Activated CD4-positive, alpha-beta T cell treated with anti-CD3 and anti-CD28 coated beads for 4 hours (primary cell): ENCODE results near the gene SCYL3.
"Not testable (repeated sequence)": the region's sequence is repeated elsewhere in the genome, so short reads cannot be mapped to it uniquely, and the experiment has no call there.

ENCODE experiments used
- DNase-seq, 2 donors: peaks; one replicate each; pipeline ENCODE4 v3.0.0-alpha.2; 2020

SCYL3 gene, protein sequence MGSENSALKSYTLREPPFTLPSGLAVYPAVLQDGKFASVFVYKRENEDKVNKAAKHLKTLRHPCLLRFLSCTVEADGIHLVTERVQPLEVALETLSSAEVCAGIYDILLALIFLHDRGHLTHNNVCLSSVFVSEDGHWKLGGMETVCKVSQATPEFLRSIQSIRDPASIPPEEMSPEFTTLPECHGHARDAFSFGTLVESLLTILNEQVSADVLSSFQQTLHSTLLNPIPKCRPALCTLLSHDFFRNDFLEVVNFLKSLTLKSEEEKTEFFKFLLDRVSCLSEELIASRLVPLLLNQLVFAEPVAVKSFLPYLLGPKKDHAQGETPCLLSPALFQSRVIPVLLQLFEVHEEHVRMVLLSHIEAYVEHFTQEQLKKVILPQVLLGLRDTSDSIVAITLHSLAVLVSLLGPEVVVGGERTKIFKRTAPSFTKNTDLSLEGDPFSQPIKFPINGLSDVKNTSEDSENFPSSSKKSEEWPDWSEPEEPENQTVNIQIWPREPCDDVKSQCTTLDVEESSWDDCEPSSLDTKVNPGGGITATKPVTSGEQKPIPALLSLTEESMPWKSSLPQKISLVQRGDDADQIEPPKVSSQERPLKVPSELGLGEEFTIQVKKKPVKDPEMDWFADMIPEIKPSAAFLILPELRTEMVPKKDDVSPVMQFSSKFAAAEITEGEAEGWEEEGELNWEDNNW

DNA sequence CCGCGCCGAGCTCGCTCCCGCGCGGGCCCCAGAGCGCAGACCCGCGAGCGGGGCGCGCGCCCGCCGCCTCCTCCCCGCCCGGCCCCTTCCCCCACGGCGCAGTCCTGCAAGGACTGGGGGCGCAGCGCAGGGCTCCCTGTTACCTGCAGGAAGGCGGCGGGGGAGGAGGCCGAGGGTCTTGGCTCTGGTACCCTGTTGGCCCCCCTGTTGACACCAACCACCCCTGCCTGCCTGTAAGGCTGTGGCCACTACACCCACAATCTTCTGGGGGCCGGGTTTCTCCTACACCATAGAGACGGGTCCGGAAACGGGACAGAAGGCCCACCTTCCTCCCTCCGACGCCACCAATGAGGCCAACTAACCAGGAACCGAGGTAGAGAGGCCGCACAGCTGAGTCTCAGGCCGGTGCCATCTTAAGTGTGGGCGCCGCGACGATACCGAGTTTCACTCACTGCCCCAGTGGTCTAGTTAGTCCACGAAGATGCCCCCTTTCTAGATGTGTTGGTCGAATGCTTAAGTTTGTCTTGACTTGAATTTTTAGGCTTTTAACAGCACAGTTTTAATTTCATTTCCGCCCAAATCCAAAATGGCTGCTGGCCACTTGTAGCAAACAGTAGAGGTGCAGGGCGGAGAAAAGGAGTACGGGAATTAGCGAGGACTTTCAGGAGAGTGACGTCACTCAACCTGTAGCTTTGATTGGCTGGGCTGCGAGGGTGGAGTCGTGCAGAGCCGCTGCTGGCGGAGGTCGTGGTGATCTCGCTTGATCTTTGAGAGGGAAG is at the start of gene SCYL3:
Gene SCYL3, minus strand, starts transcription at position 252 of the 779 bp plus-strand sequence. CDS start 5,056 bp downstream, outside the sequence.
- DNase-seq = peak; percentile 89 to 92

DNA sequence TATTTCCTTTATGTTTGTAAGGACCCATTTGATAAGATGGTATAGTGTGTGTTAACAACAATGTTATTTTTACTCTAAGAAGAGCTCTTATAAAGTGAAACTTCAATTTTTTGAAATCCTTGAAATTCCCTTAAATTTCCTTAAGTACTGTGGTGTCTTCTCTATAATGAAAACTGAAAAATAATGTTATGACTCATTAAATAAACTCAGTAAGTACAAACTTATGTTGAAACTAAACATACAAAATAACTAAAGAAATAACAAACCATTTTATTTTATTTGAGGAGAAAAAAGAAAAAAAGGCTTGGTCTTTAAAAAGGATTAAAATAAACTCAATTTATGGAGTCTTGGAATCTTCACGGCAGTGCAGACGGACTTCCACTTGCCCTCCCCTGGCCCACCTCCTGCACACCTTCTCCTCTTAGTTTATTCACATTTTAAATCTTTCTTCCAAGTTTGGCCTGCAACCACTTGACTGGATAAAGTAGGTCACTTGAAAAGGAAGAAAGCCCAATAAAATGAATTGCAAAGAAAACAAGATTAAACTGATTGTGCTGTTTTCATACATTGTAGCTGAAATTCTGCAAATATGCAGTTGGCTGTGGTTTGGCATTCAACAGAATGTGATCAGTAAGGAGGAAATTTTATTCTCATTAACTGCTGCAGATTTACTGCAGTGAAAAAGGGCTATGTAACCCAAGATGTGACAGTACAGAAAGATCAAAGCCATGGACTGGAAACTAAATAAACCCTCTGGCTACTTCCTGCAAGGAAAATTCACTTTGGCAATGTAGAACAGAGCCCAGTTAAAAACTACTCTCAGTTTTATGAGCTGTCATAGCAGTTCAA is 48.5 kb upstream of the SCYL3 start:
- DNase-seq = no peak

DNA sequence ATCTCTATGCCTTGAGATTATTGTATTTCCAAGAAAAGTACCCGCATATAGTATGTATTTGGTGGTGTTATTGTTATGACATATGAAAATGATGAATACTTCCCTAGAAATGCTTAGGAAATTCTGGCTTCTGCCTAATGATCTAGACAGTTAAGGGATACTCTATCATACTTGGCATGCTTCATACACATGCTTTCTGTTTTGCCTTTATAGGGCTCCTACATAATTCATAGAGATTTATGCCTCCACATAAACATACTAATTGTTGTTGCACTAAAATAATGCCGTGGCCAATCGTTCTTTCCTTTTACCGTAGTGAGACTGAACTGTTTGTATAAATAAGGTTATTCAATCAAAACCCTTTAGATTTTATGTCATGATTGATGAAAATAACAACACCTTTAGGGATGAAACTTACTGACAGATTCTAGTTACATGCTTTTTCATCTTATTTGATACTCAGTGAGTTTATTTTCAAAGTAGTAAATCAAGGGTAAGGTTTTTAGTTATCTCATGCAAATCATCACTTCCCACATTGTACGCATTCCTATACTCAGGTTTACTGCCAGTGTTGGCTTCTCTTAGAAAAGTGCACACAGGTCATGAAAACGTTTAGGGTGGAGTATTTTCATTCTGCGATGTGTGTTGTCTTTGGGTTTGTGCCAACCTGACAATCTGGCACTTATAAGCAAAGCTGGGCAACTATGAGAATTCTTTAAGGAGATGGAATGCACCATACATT is 40.5 kb upstream of the SCYL3 start:
- DNase-seq = no peak

DNA sequence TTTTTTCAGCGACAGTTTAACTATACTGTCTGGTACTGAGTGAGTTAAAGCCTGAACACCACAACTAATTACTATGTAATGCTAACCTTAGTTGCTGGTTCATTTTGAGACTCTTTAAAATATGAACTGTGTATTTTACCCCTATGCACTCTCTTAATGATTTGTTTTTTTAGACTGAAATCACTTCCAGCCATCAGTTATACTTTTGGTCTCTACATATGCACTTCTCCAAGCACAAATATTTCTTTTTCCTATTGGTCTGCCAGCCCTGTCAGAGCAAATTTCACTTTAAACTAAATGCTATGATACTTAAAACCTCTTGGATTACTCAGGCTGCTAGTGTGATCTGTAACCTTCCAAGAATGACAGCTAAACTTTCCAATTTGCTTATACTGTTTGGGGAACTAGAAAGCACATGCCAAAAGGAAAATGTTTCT is 38.1 kb upstream of the SCYL3 start:
- no peak for DNase-seq

DNA sequence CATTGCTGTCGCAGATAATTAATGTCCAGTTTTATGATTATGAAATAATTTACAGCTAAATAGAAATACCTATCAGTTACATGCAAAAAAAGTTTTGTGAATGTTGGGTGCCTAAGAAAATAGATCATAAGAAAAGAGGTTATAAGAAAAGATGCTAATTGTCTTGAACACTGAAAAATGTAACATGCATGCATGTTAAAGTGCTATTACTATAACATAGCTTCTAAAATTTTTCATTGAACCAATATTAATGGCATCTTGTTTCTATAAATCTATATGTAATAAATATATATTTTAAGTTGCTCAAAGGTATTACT is 35.5 kb upstream of the SCYL3 start:
- no peak for DNase-seq

DNA sequence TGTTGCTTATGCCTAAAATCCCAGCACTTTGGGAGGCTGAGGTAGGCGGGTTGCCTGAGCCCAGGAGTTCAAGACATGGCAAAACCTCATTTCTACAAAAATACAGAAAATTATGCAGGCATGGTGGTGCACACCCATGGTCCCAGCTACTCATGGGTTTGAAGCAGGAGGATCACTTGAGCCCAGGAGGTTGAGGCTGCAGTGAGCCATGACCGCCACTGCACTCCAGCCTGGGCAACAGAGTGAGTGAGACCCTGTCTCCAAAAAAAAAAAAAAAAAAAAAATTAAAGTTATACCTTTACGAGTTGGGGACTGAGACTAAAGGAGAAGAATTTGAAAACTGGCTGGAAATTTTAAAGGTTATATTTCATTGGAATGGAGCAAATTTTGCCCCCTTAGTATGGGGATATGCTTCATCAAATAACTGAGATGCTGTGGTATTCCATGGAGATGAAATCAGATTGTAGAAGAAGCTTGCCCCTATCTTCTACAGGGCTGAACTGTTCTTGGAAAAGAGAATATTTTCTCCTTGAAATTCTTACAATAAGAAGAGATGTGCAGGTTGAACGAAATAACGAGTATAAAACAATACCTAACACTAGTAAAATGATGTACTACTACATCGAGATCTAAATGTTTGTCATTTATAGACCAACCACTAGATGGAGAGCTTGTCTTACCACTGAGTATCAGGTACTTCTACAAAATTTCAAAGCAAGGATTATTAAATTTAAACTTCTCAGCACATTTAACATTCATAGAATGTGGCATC is 34.9 kb upstream of the SCYL3 start:
- no peak for DNase-seq

DNA sequence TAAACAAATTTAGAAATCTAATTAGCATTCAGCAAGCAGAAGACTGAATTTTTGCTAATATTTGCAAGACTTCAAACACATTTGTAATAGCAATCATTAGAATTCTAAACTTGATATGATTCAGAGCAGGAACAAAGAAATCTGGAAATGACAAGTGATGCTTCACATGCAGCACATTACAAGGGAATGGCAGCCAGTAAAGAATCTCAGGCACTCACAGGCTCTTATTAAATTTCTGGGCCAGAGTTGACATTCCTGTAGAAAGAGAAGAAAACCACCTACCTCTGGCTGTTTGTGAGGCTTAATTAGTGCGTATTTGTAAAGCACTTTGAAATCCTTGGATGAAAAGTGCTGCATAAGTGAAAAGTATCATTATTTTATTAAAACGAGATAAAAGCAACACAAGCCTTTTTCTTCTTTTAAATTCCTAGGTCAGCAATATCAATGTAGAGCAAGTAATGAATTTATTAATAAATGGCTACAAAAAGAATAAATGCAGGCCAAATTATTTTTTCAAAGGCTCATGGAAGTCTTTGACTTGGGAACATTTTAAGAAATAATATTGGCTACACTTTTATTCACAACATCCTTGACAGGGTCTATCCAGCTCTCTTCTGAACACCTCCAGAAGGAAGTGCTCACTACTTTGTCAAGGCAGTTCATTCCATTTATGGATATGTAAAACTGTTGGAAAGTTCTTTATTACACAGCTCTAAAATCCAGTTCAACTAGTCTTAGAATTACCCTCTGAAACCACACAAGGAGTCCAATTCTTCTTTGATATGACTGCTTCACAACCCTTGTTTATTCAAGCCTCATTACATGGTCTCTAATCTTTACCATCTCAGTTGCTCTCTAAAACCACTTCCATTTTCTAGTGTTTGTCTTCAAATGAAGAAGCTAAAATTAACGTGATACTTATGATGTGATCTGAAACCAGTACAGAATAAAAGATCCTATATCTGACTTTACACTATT is 32.1 kb upstream of the SCYL3 start:
- DNase-seq = no peak

DNA sequence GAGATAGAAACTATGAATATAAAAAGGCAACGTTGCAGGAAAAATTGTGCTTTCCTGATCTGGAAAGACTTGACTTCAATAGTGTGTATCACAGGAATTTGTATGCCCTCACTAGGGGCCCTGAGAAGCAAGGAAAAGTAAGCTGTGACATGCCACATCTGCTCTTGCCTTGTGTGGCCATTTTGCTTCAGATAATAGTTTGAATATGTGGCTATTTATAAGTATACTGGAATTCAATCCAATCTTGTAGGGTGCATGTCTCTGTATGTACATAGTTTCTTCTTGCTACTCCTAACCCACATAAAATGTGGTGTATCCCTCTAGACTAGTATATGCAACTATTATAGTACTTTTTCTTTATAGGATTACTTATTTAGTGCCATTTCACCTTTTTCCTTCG is 31.1 kb upstream of the SCYL3 start:
- no peak for DNase-seq

DNA sequence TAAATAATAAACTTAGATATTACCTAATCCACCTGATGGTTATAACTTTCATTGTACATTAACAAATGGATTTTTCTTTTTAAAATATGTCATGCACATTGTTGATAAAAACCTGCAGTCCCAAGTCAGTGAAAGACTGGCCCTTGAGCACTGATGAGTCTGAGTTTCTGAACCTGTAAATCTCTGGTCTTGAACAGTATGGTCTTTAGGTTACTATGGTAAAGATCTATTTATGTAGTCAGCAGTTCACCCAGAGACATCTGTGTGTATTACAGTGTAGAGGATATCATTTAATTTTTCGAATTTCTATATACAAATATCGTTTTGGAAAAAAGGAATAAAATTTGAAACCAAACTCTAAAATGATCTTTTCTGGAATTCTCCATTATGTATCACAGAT is 30.4 kb upstream of the SCYL3 start:
- DNase-seq = no peak

DNA sequence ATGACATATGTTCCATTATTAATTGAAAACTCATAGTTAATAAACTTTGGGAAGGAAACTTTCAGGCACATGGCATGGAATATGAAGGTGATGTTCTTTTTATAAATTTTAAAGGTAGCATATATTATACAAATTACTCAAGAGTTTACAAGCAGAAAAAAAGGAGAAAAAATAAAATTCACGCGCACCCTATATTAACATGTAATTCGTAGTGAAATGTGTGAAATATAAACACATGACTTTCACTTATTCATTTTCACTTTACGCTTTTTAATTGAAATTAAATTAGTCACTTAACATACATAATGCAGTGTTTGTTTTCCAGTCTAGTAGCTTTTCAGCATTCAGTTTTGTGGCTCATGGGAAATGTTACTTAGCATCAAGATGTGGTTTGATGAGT is 27.4 kb upstream of the SCYL3 start:
- no peak for DNase-seq

DNA sequence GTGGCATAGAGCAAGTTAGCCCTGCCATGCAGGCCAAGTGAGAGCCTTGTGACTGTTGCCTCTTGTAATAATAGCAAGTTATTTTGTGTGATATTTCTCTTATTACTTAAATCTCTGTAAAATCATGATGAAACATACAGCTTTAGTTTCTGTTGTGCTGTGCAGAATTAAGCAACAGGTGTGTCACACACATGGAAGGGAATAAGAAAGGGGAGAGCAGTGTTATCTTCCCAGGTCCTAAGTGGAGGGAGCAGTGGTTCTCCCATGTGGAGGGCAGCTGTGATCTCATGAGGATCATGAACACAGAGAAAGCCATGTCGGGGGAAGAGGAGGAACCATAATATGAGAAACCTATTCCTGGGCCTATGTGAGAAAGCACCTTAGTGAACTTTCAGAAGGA is 25.2 kb upstream of the SCYL3 start:
- DNase-seq = no peak

DNA sequence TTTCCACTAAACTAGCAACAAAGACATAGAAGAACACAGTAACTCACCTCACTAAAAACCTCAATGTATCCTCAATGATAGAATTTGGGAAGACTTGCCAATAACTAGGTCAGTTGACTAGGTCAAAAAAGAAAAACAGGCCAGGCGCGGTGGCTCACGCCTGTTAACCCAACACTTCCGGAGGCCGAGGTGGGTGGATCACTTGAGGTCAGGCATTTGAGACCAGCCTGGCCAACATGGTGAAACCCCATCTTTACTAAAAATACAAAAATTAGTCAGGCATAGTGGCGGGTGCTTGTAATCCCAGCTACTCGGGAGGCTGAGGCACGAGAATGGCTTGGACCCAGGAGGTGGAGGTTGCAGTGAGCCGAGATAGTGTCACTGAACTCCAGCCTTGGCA is 24.5 kb upstream of the SCYL3 start:
- not testable (repeated sequence) for DNase-seq

DNA sequence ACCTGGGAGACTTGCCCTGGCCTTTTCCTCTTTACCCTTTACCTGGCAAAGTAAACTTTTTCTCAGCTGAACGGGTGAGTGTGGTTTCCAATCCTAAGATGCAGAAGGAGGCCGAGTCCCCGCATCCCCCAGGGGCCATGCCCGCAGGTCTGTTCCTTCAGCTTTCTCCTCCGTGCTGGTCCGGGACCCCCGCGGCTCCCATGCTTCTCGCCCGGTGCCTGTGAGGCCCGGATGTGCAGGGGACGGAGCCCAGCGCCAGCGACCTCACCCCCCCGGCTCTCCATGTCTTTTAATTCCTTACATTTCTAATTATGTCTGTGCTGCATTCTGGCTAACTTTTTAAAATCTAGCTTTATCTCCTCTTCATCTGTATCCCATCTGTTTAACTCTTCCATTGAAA is 21.5 kb upstream of the SCYL3 start:
- no peak for DNase-seq

DNA sequence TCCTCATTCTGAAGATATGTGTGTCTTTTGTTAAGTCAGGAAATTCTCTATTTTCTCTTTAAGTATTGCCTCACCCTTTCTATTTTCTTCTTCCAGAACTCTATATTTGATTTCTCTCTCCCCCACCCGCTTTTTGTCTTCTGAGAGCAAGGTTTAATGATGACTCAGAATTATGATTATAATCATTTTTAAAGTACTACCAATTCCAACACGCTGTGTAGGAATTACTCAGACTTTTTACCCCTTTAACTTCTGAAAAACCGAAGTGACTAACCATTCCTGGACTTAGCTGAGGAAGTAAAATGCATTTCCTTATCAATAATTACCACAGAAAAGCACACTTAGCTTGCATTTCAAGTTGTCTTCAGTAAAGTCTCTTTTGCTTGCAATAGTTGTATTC is 20.8 kb upstream of the SCYL3 start:
- no peak for DNase-seq

DNA sequence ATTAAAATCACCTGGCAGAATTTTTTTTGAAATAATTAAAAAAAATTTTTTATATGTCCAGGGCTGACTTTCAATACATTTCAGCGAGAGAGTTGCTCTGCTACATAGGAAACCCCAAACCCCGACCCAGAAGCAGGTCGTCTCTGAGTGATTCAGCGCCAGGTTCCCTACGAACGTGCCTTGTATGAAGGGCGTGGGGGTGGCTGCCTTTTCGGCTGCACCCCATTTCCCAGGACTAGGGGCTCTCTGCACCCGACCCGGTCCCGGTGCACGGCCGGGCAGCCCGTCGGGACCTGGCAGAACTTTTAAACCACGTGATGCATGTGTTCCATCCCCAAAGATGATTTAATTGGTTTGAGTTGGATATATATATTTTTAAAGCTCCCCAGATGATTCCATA is 15.8 kb upstream of the SCYL3 start:
- no peak for DNase-seq

DNA sequence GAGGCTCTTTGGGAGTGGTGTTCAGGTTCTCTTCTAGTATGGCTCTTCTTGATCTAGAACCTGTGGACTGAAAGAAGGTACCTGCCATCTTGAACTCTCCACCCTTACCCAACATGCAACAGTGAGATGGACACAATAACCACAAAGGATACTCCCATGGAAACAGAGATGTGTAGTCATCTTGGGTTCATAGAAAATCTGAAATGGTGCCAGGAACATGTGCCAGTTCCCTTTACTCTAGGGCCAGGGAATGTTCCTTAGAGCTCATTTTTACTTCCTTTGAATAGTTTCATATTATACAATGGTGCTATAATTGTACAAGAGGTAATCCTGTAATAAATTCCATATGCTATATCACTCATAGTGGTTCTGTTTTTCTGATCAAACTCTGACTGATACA is 13.2 kb upstream of the SCYL3 start:
- no peak for DNase-seq

DNA sequence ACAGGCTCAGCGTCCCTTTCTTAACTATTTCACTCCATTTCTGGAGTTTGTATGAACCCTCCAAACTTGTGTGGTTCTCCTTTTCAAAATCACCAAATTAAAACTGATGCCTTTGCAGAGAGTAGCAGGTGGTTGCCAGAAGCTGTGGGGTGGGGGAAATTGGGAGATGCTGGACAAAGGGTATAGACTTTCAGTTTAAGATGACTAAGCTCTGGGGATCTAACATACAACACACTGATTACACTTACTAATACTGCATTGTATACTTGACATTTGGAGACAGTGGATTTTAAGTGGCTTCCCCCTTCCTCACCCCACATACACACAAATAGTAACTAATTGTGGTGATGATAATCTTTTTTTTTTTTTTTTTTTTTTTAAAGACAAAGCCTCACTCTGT is 11.1 kb upstream of the SCYL3 start:
- no peak for DNase-seq

DNA sequence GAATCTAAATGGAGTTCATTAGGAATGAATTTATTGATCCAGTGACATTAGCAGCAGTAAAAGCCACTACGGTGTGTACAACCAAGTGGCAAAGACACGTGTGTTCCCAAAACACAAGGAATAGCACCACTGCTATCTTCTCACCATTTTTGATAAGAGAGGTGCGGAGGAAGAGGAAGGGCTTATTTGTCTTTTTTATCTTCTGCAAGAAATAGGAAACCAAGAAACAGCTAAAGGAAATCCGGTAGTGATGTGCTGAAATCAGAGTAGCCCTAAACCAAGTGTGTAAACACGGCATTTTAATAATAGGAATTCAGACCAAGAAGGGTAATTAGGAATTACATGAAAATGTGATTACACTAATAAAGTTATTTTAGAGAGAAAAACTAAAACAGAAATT is 9.1 kb upstream of the SCYL3 start:
- DNase-seq = no peak

DNA sequence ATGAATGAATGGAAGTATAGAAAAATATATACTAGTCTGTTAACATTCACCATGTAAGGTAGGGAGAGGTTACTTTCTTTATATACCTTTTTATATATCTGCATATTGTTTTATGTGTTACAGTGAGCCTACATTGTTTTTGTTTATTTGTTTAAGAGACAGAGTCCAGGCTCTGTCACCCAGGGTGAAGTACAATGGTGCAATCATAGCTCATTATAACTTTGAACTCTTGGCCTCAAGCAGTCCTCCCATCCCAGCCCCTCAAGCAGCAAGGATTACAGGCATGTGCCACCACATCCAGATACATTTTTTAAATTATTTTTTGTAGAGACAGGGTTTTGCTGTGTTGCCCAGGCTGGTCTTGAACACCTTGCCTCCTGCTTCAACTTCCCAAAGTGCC is 7.4 kb upstream of the SCYL3 start:
- DNase-seq = no peak

DNA sequence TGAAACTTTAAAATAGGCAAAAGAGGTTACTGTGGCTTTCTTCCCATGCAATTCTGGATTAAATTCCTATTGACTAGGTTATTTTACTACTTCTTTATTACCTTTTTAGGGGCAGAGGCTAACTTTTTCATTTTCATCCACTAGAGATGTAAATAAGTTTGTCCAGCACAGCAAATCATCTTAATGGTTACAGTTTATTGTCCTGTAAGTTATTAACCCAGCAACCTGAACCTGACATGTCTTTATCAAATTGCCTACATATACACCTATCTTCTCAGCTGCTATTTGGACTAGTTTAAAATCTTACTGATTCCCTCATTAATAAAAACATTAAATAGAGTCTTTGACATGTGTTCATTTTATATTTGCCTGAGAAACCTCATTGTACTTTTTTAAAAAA is 6.9 kb upstream of the SCYL3 start:
- DNase-seq = no peak
